ENCODE results near the gene ARID3C.

GRCh38 chr9:34647084-34647403, 18.2 kb upstream of the ARID3C start:
- TF ChIP-seq TARDBP (IDR thresholded peaks at IDR 0.05): no peak
- no peak for TF ChIP-seq FOXA1 (IDR thresholded peaks at IDR 0.05)
- no peak for TF ChIP-seq ZNF384 (IDR thresholded peaks at IDR 0.05)
- no peak for TF ChIP-seq HDGF (IDR thresholded peaks at IDR 0.05; ENCODE audit: borderline replicate concordance)
- no peak for TF ChIP-seq BHLHE40 (IDR thresholded peaks at IDR 0.05; ENCODE audit: borderline replicate concordance)
- TF ChIP-seq SP1 (IDR thresholded peaks at IDR 0.05): no peak
- TF ChIP-seq SUZ12 (IDR thresholded peaks at IDR 0.05): no peak
- TF ChIP-seq PKNOX1 (IDR thresholded peaks at IDR 0.05): no peak
- no peak for TF ChIP-seq FOXM1 (IDR thresholded peaks at IDR 0.05; ENCODE audit: borderline replicate concordance)
- no peak for TF ChIP-seq ELF4 (IDR thresholded peaks at IDR 0.05)
- no peak for TF ChIP-seq FOXK2 (IDR thresholded peaks at IDR 0.05)
- TF ChIP-seq LEF1 (IDR thresholded peaks at IDR 0.05; ENCODE audit: borderline replicate concordance): no peak
- TF ChIP-seq NFRKB (IDR thresholded peaks at IDR 0.05): no peak

Measured in HEK293T (cell line).